K562 (cell line): ENCODE results near the gene TMEM164. TPM values are rescaled to one million over a fixed set of nuclear protein-coding genes. Genes with fewer than 3 reads are reported as not detected.

Experiments used
- ATAC-seq: fragments of 200-7000 bp; cut with Tn5 transposase; 3 replicates; pipeline ENCODE4 v1.9.1; 2020; ENCODE audit warnings: moderate library complexity
- BruUV-seq: library from RNA; stranded (reverse); fragments of 400-500 nt; replicated peaks from 2 replicates; lab custom pipeline; 2021; lab: Mats Ljungman, UMichigan
- CTCF ChIA-PET: fragments of 300-600 bp; formaldehyde crosslinking; extraction: SDS; loops from one replicate; lab custom pipeline; 2021; ENCODE audit warnings: low intra/inter-chr PET ratio; lab: Yijun Ruan, JAX
- POLR2A ChIA-PET: fragments of 300-600, 350-650 bp; sonication (Branson Sonifier 250); formaldehyde crosslinking; extraction: SDS; loops from one replicate; lab custom pipeline; 2021; ENCODE audit warnings: antibody characterized with exemption, inconsistent platforms; lab: Yijun Ruan, JAX
- DNase-seq, 4 experiments: peaks; one replicate each; pipeline versions ENCODE4 v3.0.0 to v3.0.0-alpha.2; 2011 to 2018; ENCODE audit warnings: low spot score in 3 of 4, mixed read lengths in 3 of 4; ENCODE audit errors: extremely low read depth in 1 of 4
- FAIRE-seq: peaks from 2 replicates; lab custom pipeline; 2011; peaks lifted over from hg19 to GRCh38; lab: Jason Lieb, UNC
- H2AFZ ChIP-seq: 2 replicates; pipeline ENCODE4 v1.6.0; 2011; ENCODE audit warnings: low read depth, low read length, control low read depth, inconsistent platforms
- H3K27ac ChIP-seq: fragments of 200-600 bp; 3 replicates; pipeline ENCODE4 v1.8.0; 2011; ENCODE audit warnings: low read depth, mild to moderate bottlenecking, control low read depth, inconsistent platforms, low read length, moderate library complexity, mixed read lengths; ENCODE audit errors: extremely low read depth
- H3K27me3 ChIP-seq, 2 experiments: fragments of 300-600 bp in 1 of 2; 2 replicates in 1 of 2; 3 replicates in 1 of 2; pipeline versions ENCODE4 v1.6.0 to v1.8.0; 2011; ENCODE audit warnings: inconsistent platforms in 2 of 2, low read length in 2 of 2, mild to moderate bottlenecking in 1 of 2, mixed read lengths in 1 of 2, moderate library complexity in 1 of 2; ENCODE audit not compliant: control insufficient read depth in 2 of 2, insufficient read depth in 2 of 2
- H3K36me3 ChIP-seq: fragments of 300-600 bp; 3 replicates; pipeline ENCODE4 v1.8.0; 2011; ENCODE audit warnings: mild to moderate bottlenecking, low read length, inconsistent platforms; ENCODE audit not compliant: control insufficient read depth, insufficient read depth
- H3K4me1 ChIP-seq, 2 experiments: fragments of 200-600 bp in 1 of 2; replicated peaks in 1 of 2; 2 replicates in 1 of 2; 3 replicates in 1 of 2; pipeline versions ENCODE4 v1.5.1 to v1.8.0; 2011; ENCODE audit warnings: inconsistent platforms in 2 of 2, low read length in 2 of 2, mild to moderate bottlenecking in 1 of 2, mixed read lengths in 1 of 2, moderate library complexity in 1 of 2; ENCODE audit not compliant: control insufficient read depth in 2 of 2, insufficient read depth in 2 of 2
- H3K4me2 ChIP-seq: 2 replicates; pipeline ENCODE4 v1.6.1; 2011; ENCODE audit warnings: low read length, control low read depth, inconsistent platforms, mixed read lengths; ENCODE audit not compliant: insufficient read depth
- H3K4me3 ChIP-seq: fragments of 200-600 bp; sonication (generic), shearing (Covaris generic); 2 replicates; pipeline ENCODE4 v1.5.1; 2016; ENCODE audit warnings: control low read depth, inconsistent platforms
- H3K79me2 ChIP-seq: fragments of 200-600 bp; 3 replicates; pipeline ENCODE4 v1.8.0; 2011; ENCODE audit warnings: low read length, inconsistent platforms; ENCODE audit not compliant: control insufficient read depth, insufficient read depth
- H3K9ac ChIP-seq, 2 experiments: 2 replicates each; pipeline versions ENCODE4 v1.6.0 to v1.6.1; 2011; ENCODE audit warnings: low read depth in 2 of 2, low read length in 2 of 2, control low read depth in 1 of 2, inconsistent platforms in 1 of 2, mild to moderate bottlenecking in 1 of 2, mixed read lengths in 1 of 2; ENCODE audit not compliant: insufficient read depth in 1 of 2
- H3K9me1 ChIP-seq: one replicate; pipeline ENCODE4 v1.6.0; 2011; ENCODE audit warnings: inconsistent platforms, mild to moderate bottlenecking, low read length, moderate library complexity; ENCODE audit not compliant: control insufficient read depth, insufficient read depth
- H3K9me3 ChIP-seq: replicated peaks from 2 replicates; pipeline ENCODE4 v1.5.1; 2011; ENCODE audit warnings: low read depth, low read length, inconsistent platforms; ENCODE audit not compliant: control insufficient read depth, insufficient read depth
- H4K20me1 ChIP-seq: replicated peaks from 2 replicates; pipeline ENCODE4 v1.6.1; 2011; ENCODE audit warnings: low read length, inconsistent platforms, mixed read lengths; ENCODE audit not compliant: control insufficient read depth, insufficient read depth
- FOXP4 ChIP-seq: sonication (generic); formaldehyde crosslinking; IDR thresholded peaks from 2 replicates; pipeline ENCODE4 v1.8.0; 2022; ENCODE audit warnings: mild to moderate bottlenecking, missing genetic modification reagents, borderline replicate concordance
- FUS ChIP-seq: fragments of 200-400 bp; formaldehyde crosslinking; optimal IDR thresholded peaks from 2 replicates; pipeline ENCODE3; 2017; ENCODE audit warnings: low read depth, low read length
- HDAC2 ChIP-seq: fragments of 450-650 bp; IDR thresholded peaks from 2 replicates; pipeline ENCODE4 v1.6.1; 2016; ENCODE audit warnings: mild to moderate bottlenecking
- IRF2 ChIP-seq: sonication (generic); formaldehyde crosslinking; IDR thresholded peaks from 2 replicates; pipeline ENCODE4 v1.8.1; 2022; ENCODE audit warnings: mild to moderate bottlenecking, missing genetic modification reagents
- KHSRP ChIP-seq: fragments of 450-650 bp; IDR thresholded peaks from 2 replicates; pipeline ENCODE4 v1.6.1; 2017
- PYGO2 ChIP-seq: fragments of 450-650 bp; IDR thresholded peaks from 2 replicates; pipeline ENCODE4 v1.6.1; 2016; ENCODE audit warnings: mild to moderate bottlenecking, missing genetic modification characterization, moderate library complexity, missing compliant biosample characterization
- ZNF121 ChIP-seq: sonication (generic); formaldehyde crosslinking; conservative IDR thresholded peaks from 2 replicates; pipeline ENCODE4 v1.8.0; 2022; ENCODE audit warnings: missing genetic modification reagents
- ZNF699 ChIP-seq: fragments of 250-450 bp; sonication (Bioruptor Pico); IDR thresholded peaks from 2 replicates; pipeline ENCODE4 v1.8.0; 2021; ENCODE audit warnings: mild to moderate bottlenecking, moderate library complexity; ENCODE audit not compliant: insufficient replicate concordance
- ZNF717 ChIP-seq: fragments of 250-450 bp; sonication (Bioruptor Pico); IDR thresholded peaks from 2 replicates; pipeline ENCODE4 v1.5.0; 2021
- ZNF785 ChIP-seq: fragments of 250-450 bp; sonication (Bioruptor Pico); IDR thresholded peaks from 2 replicates; pipeline ENCODE4 v1.4.0; 2020; ENCODE audit warnings: mild to moderate bottlenecking
- WGBS: fragments of 100-300 bp; shearing (Covaris generic); methylation state at CpG from one replicate; pipeline ENCODE4 v1.1.6; 2016; ENCODE audit warnings: low coverage, mixed read lengths; ENCODE audit not compliant: insufficient coverage; ENCODE audit errors: missing lambda C conversion rate; 5-methylcytosine and 5-hydroxymethylcytosine counted together
- in situ Hi-C: fragments of 300-500 bp; cut with MboI; formaldehyde crosslinking; loops from 4 replicates; pipeline ENCODE4 v1.15.0; 2018; ENCODE audit warnings: inconsistent platforms, mixed read lengths
- intact Hi-C: fragments of 100-400 bp; cut with micrococcal nuclease; formaldehyde crosslinking; loops from 2 replicates; pipeline ENCODE4 v1.14.2; 2022
- polyA plus RNA-seq, 8 experiments: library from polyadenylated mRNA; depleted of rRNA in 4 of 8; stranded (reverse) in 5 of 8; unstranded in 3 of 8; fragments of >200 nt; fragmentation: Nextera tagmentation in 2 of 8; fragmentation: Illumina TruSeq in 1 of 8; extraction: Ambion mirVana in 2 of 8; extraction: Trizol in 1 of 8; gene quantifications; 2 replicates each; pipeline versions ENCODE4 v1.2.1 to v1.2.3, GENCODE V29; 2011 to 2014; ENCODE audit warnings: inconsistent platforms in 1 of 8, missing spikeins in 1 of 8
- total RNA-seq, 7 experiments: library from RNA; depleted of rRNA in 6 of 7; stranded (reverse); fragments of >200 nt in 6 of 7; fragmentation: Illumina TruSeq in 2 of 7; extraction: Trizol in 2 of 7; gene quantifications; 2 replicates each; pipeline versions ENCODE4 v1.2.1 to v1.2.3, GENCODE V29; 2011 to 2021; ENCODE audit warnings: low replicate concordance in 1 of 7
- TF ChIP-seq, protein P1 (sequence below), 2 experiments: fragments of 250-450 bp in 1 of 2; fragments of 450-650 bp in 1 of 2; sonication (Bioruptor Pico) in 1 of 2; IDR thresholded peaks; 2 replicates each; pipeline versions ENCODE4 v1.6.1 to v1.8.0; 2016 to 2021; ENCODE audit warnings: mild to moderate bottlenecking in 2 of 2, moderate library complexity in 2 of 2, missing compliant biosample characterization in 1 of 2, missing genetic modification characterization in 1 of 2
- TF ChIP-seq, protein P2 (sequence below): IDR thresholded peaks from 2 replicates; pipeline ENCODE4 v1.6.1; 2016; ENCODE audit warnings: missing genetic modification characterization, missing compliant biosample characterization

Gene TMEM164
- total and polyA plus RNA-seq, 9 of the 15 experiments (the other 6 are each of a cell fraction or from before 2014, with no cell fraction given) = 2.4 to 57.3 (median 23.1) TPM

GRCh38 chrX:110050901-110051300 is 48.0 kb downstream of the TMEM164 start:
- intact Hi-C loops = no loop called here
- Histone ChIP-seq H3K4me2 (no peak overlapping the region), H4K20me1 (no peaks in the 10 kb centered on the region), H3K9ac (no peak overlapping the region), H3K36me3 (peaks cover 36% of the 10 kb centered on the region), H3K79me2 (peaks cover 5% of the 10 kb centered on the region; the same call in 2 of the 3 replicates), H3K27me3 (no peaks in the 10 kb centered on the region), H3K27ac (no peak overlapping the region), H2AFZ (no peak overlapping the region), H3K4me1 (peaks cover 0 to 2% of the 10 kb centered on the region in 2 experiments; a peak in 2 of 5 replicates), H3K4me3 (no peak overlapping the region), H3K9me3 (no peaks in the 10 kb centered on the region), H3K9me1 (peaks cover 4% of the 10 kb centered on the region)
- ChIA-PET CTCF (no interaction called here), POLR2A (no interaction called here)
- DNase-seq (no peak), ATAC-seq (no peak), FAIRE-seq (no peak)
- WGBS = 81% methylated on average over 2 of the region's 2 CpGs
- TF ChIP-seq ZNF121 (no peak), ZNF785 (CRISPR knock-in tag) (no peak), PYGO2 (tag) (no peak), KHSRP (no peak), FOXP4 (CRISPR knock-in tag) (no peak), ZNF717 (CRISPR knock-in tag) (no peak), ZNF699 (CRISPR knock-in tag) (no peak), HDAC2 (no peak), FUS (no peak), IRF2 (CRISPR knock-in tag) (no peak)
- TF ChIP-seq, protein P1, sequence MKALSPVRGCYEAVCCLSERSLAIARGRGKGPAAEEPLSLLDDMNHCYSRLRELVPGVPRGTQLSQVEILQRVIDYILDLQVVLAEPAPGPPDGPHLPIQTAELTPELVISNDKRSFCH (CRISPR knock-in tag; IDR thresholded peaks at IDR 0.05) = no peak
- TF ChIP-seq, protein P1 (tag; IDR thresholded peaks at IDR 0.05) = no peak
- TF ChIP-seq, protein P2, sequence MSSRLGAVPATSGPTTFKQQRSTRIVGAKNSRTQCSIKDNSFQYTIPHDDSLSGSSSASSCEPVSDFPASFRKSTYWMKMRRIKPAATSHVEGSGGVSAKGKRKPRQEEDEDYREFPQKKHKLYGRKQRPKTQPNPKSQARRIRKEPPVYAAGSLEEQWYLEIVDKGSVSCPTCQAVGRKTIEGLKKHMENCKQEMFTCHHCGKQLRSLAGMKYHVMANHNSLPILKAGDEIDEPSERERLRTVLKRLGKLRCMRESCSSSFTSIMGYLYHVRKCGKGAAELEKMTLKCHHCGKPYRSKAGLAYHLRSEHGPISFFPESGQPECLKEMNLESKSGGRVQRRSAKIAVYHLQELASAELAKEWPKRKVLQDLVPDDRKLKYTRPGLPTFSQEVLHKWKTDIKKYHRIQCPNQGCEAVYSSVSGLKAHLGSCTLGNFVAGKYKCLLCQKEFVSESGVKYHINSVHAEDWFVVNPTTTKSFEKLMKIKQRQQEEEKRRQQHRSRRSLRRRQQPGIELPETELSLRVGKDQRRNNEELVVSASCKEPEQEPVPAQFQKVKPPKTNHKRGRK (tag) = no peak
- in situ Hi-C loops = no loop called here
- no TSS peak for BruUV-seq
